LNCAP (cell line): ENCODE data around the gene DUSP14.

Source experiments
- TF ChIP-seq, protein P1 (sequence below): fragments of 450-650 bp; IDR thresholded peaks from 2 replicates; pipeline ENCODE4 v1.5.1; 2017; ENCODE audit warnings: mild to moderate bottlenecking

The DUSP14 gene, protein sequence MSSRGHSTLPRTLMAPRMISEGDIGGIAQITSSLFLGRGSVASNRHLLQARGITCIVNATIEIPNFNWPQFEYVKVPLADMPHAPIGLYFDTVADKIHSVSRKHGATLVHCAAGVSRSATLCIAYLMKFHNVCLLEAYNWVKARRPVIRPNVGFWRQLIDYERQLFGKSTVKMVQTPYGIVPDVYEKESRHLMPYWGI

DNA sequence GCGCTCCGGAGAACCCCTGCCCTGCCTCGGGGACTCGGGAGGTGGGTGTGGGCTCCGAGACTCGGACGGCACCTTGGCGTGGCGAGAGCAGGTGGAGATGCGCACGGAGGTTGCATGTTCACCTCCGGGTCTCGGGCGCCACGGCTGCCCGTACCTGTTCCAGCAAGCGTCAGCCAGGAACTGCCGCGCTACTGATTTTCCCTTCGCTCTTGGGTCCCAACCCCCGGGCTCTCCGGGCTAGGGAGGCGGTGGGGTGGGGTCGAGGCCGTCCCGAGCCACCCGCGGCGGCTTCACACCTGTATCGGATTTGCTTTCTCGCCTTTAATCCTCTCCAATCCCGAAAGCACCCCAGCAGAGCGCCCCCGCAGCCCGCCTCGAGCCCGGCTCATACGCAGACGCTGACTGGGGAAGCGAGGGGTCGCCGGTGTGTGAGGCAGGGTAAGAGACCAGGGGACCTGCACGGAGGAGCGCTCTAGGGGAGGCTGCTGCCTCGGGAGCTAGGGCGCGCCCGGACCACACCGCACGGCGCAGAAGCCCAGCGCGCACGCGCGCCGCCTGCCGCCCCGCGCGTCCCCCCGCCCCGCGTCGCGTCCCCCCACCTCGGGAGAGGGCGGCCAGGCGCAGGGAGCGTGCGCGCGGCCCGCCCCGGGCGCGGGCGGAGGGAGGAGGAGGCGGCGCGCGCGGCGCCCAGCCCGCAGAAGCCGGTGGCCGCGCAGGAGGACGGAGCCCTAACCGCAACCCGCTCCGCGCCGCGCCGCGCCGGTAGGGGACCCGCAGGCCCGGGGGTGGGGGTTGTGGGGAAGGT, at the start of gene DUSP14:
DUSP14 (plus strand) TSS at position 695 of the 805 bp plus-strand sequence. CDS start 22,382 bp downstream, outside the sequence.
- TF ChIP-seq, protein P1, sequence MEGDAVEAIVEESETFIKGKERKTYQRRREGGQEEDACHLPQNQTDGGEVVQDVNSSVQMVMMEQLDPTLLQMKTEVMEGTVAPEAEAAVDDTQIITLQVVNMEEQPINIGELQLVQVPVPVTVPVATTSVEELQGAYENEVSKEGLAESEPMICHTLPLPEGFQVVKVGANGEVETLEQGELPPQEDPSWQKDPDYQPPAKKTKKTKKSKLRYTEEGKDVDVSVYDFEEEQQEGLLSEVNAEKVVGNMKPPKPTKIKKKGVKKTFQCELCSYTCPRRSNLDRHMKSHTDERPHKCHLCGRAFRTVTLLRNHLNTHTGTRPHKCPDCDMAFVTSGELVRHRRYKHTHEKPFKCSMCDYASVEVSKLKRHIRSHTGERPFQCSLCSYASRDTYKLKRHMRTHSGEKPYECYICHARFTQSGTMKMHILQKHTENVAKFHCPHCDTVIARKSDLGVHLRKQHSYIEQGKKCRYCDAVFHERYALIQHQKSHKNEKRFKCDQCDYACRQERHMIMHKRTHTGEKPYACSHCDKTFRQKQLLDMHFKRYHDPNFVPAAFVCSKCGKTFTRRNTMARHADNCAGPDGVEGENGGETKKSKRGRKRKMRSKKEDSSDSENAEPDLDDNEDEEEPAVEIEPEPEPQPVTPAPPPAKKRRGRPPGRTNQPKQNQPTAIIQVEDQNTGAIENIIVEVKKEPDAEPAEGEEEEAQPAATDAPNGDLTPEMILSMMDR = no peak

DNA sequence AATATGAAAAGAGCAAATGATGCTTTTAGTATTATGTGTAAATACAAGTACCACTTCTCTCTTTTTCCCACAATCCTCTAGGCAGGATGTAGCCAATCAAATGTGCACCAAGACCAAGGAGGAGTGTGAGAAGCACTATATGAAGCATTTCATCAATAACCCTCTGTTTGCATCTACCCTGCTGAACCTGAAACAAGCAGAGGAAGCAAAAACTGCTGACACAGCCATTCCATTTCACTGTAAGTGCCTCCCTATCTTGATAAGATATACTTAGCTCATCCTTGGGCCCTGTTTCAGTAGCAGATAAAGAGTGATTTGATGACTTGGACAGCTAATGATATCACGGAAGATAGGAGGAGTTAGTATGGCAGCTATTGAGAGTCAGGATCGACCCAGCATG, 49.3 kb upstream of the DUSP14 start:
- TF ChIP-seq, protein P1 = no peak

DNA sequence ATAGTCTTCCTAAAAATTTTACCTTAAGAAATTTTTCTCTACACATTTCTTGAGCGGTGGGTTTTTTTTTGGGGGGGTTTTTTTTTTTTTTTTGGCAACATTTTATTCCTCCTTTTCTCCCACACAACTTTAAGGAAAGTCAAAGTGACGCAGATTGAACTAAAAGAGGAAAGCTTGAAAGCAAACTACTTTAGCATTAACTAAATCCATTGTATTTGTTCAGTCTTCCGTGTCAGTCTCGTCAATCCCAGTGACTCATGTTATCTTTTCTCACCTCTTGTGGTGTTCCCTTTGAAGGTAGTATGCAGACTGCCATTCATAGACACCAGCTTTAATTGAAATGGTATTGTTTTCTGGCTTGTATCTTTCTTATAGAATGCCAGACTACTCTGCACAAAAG, 43.7 kb upstream of the DUSP14 start:
- TF ChIP-seq, protein P1 = no peak

DNA sequence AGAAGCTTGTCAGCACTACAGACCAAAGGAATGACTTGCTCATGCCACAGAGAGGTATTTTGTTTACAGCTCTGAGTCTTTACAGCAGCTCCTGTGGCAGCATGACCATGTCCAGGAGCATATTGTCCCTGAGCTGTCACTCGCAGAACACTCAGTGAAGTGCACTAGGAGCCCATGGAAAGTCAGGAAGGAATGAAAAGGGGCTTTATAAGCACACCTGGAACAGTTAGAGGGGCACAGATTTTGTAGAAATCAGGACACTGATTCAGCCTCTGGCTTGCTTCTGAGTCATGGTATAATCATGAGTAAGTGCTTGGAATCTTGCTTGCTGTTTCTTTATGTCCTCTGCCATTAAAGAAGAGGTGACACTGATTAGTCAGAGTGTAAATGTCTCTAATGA, 42.0 kb upstream of the DUSP14 start:
- TF ChIP-seq, protein P1 = no peak

DNA sequence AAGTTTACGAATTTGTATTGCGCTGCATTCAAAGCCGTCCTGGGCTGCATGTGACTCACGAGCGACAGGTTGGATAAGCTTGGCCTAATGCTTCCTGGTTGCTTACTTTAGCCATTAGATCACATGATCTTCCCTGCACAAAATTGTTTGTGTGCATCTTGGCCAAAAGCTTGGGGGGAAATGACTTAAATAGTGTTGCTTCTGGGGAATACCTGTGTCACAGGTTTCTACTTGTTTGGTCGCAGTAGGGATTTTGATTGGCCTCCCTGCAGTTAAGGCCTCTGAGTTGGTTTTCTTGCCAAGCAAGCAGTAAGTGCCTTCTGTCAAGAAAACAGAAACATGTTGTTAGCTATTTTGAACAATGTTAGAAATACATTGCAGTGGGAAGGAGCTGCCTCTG, 39.6 kb upstream of the DUSP14 start:
- TF ChIP-seq, protein P1 = no peak

DNA sequence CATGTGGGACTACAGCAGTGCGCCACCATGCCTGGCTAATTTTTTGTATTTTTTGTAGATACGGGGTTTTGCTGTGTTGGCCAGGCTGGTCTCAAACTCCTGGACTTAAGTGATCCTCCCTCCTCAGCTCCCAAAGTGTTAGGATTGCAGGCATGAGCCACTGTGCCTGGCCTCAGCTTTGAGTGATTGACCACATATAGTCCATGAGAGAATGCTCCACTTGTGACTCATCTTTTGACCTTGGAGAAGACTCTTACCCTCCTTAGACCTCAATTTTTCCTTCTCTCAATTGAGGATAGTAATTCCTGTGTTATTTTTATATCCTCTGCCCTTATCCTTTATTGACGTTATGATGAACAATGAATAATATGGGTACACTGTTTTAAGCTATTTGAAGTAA, 30.9 kb upstream of the DUSP14 start:
- TF ChIP-seq, protein P1 = no peak

DNA sequence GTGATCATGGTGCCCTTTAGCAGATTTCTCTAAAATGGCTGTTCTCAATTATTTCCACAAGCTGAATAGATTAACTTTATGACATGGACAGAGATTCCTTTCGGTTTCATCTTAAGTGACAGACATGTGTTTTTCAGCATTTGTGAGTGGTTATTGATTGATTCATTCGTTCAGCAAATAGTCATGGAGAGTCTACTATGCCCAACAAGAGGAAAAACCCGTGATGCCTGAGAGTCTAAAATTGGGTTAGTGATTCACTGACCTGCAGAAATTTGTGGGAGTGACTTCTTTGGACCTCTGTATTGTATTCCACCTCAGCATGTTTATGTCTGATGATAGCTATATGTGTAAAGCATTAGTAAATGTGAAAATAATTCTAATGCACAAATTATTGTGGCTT, 28.0 kb upstream of the DUSP14 start:
- TF ChIP-seq, protein P1 = no peak
